NT2/D1 (cell line): Measurements from ENCODE around the gene TXN.

Experiments
- SUZ12 ChIP-seq: IDR thresholded peaks from 2 replicates; pipeline ENCODE4 v1.6.1; 2011; ENCODE audit not compliant: insufficient read length, insufficient read depth; ENCODE audit errors: extremely low read depth
- YY1 ChIP-seq: IDR thresholded peaks from 2 replicates; pipeline ENCODE4 v1.6.1; 2011; ENCODE audit not compliant: insufficient read length, insufficient read depth
- ZNF274 ChIP-seq: IDR thresholded peaks from 2 replicates; pipeline ENCODE4 v1.6.1; 2011; ENCODE audit warnings: mild to moderate bottlenecking, low read depth, low read length

GRCh38 chr9:110202232-110202631, 54.1 kb downstream of the TXN start:
- no peak for TF ChIP-seq SUZ12
- TF ChIP-seq YY1 = no peak
- TF ChIP-seq ZNF274 = no peak
